Endothelial cell (in vitro differentiated cells): ENCODE data around the gene PYDC2. TPM values are rescaled to one million over a fixed set of nuclear protein-coding genes. Genes with fewer than 3 reads are reported as not detected.

Experiments
- DNase-seq: peaks from one replicate; pipeline ENCODE4 v3.0.0; 2021; ENCODE audit warnings: low spot score
- H3K27ac Mint-ChIP-seq: one replicate; pipeline ENCODE4 v1.8.0; 2021; ENCODE audit warnings: mixed read lengths, inconsistent platforms; ENCODE audit not compliant: unreplicated experiment
- H3K27me3 Mint-ChIP-seq: one replicate; pipeline ENCODE4 v1.8.0; 2021; ENCODE audit warnings: mild to moderate bottlenecking, moderate library complexity, mixed read lengths, inconsistent platforms; ENCODE audit not compliant: unreplicated experiment
- H3K36me3 Mint-ChIP-seq: one replicate; pipeline ENCODE4 v1.8.0; 2021; ENCODE audit warnings: mild to moderate bottlenecking, low read depth, mixed read lengths, inconsistent platforms; ENCODE audit not compliant: unreplicated experiment
- H3K4me1 Mint-ChIP-seq: one replicate; pipeline ENCODE4 v1.8.0; 2021; ENCODE audit warnings: mild to moderate bottlenecking, mixed read lengths, inconsistent platforms; ENCODE audit not compliant: unreplicated experiment
- H3K4me3 Mint-ChIP-seq: one replicate; pipeline ENCODE4 v1.8.0; 2021; ENCODE audit warnings: mild to moderate bottlenecking, mixed read lengths, inconsistent platforms; ENCODE audit not compliant: unreplicated experiment
- H3K9me3 Mint-ChIP-seq: one replicate; pipeline ENCODE4 v1.8.0; 2021; ENCODE audit warnings: mixed read lengths, inconsistent platforms; ENCODE audit not compliant: unreplicated experiment
- total RNA-seq: library from RNA; stranded (reverse); fragmentation: NEBNext Ultra II Directional; extraction: Animal tissue kit (Norgen Biotek cat#: 25700); gene quantifications from one replicate; pipeline ENCODE4 v1.2.1, GENCODE V29; 2021; ENCODE audit not compliant: unreplicated experiment
- TF ChIP-seq, protein P1 (sequence below): fragments of 200-600 bp; sonication (generic); IDR thresholded peaks from one replicate; pipeline ENCODE4 v1.5.0; 2021; ENCODE audit warnings: antibody characterized with exemption; ENCODE audit not compliant: unreplicated experiment

The PYDC2 gene
- total RNA-seq, 1 donor from 2014 or later = not detected

GRCh38 chr3:191435981-191436380 is 25.0 kb upstream of the PYDC2 start:
- TF ChIP-seq, protein P1, sequence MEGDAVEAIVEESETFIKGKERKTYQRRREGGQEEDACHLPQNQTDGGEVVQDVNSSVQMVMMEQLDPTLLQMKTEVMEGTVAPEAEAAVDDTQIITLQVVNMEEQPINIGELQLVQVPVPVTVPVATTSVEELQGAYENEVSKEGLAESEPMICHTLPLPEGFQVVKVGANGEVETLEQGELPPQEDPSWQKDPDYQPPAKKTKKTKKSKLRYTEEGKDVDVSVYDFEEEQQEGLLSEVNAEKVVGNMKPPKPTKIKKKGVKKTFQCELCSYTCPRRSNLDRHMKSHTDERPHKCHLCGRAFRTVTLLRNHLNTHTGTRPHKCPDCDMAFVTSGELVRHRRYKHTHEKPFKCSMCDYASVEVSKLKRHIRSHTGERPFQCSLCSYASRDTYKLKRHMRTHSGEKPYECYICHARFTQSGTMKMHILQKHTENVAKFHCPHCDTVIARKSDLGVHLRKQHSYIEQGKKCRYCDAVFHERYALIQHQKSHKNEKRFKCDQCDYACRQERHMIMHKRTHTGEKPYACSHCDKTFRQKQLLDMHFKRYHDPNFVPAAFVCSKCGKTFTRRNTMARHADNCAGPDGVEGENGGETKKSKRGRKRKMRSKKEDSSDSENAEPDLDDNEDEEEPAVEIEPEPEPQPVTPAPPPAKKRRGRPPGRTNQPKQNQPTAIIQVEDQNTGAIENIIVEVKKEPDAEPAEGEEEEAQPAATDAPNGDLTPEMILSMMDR = no peak
- Mint-ChIP-seq H3K4me3 (no peak overlapping the region), H3K27me3 (no peaks in the 10 kb centered on the region), H3K4me1 (no peaks in the 10 kb centered on the region), H3K36me3 (no peaks in the 10 kb centered on the region), H3K27ac (no peak overlapping the region), H3K9me3 (no peaks in the 10 kb centered on the region)
- DNase-seq = no peak

DNA sequence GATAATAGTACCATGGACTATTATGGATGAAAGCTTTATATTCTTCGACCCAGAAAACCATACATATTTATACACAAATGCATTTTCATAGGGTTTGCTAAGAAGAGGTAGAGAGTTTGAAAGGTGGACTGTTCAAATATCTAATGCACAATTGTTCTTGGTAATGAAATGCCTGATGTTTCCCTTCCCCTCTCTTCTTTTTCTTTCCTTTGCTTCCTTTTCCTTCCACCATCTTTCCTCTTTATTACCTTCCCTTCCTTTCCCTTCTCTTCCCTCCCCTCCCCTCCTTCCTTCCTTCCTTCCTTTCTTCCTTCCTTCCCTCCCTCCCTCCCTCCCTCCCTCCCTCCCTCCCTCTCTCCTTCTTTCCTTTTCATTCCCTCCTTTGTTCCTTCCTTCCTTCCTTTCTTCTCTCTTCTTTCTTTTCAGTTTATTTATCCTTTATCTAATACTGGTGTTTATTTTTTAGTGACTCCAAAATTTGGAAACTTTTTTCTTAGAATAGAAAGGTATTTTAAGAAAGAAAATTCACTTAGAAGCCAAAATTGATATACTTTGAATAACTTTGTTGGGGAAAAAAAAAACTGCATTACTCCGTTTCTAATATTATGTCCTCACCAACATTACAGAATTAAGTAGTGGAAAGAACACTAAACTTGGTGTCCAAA is 22.7 kb upstream of the PYDC2 start:
- Mint-ChIP-seq H3K36me3 (no peaks in the 10 kb centered on the region), H3K4me1 (peaks cover 10% of the 10 kb centered on the region), H3K27me3 (no peaks in the 10 kb centered on the region), H3K27ac (no peak overlapping the region), H3K9me3 (no peaks in the 10 kb centered on the region), H3K4me3 (no peak overlapping the region)
- DNase-seq = no peak
- TF ChIP-seq, protein P1 = no peak

- H3K36me3 Mint-ChIP-seq = no peaks in the 10 kb centered on the region
- DNase-seq = no peak
- no peak overlapping the region for H3K4me3 Mint-ChIP-seq
- H3K27me3 Mint-ChIP-seq = no peaks in the 10 kb centered on the region
- TF ChIP-seq, protein P1 = no peak
- no peaks in the 10 kb centered on the region for H3K9me3 Mint-ChIP-seq
- no peak overlapping the region for H3K27ac Mint-ChIP-seq
- peaks cover 10% of the 10 kb centered on the region for H3K4me1 Mint-ChIP-seq
Measured at GRCh38 chr3:191440532-191440931, 20.4 kb upstream of the PYDC2 start.

- Mint-ChIP-seq H3K36me3 (no peaks in the 10 kb centered on the region), H3K27ac (no peak overlapping the region), H3K9me3 (no peaks in the 10 kb centered on the region), H3K4me1 (peaks cover 10% of the 10 kb centered on the region), H3K4me3 (no peak overlapping the region), H3K27me3 (no peaks in the 10 kb centered on the region)
- TF ChIP-seq, protein P1 = no peak
- DNase-seq = no peak
Measured at GRCh38 chr3:191441687-191442086, 19.3 kb upstream of the PYDC2 start.

DNA sequence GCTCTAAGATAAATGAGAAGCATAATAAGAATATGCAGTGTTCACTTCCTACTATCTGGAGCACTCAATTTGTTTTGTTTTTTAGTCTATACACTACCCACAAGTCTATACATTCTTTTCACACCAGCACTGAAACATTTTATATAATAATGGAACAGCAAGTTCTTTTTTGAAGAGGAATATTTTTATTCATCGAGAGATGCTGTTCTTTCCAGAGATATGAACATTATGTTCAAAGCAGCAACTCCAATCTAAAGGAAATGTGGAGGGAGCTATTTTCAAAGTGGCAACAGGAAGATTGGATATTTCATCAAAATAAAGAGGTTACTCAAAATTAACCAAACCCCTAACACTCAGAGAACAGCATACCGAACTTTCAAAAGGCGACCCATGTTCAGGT is 16.4 kb upstream of the PYDC2 start:
- H3K4me1 Mint-ChIP-seq = peaks cover 10% of the 10 kb centered on the region
- no peaks in the 10 kb centered on the region for H3K36me3 Mint-ChIP-seq
- no peaks in the 10 kb centered on the region for H3K9me3 Mint-ChIP-seq
- TF ChIP-seq, protein P1 = no peak
- H3K4me3 Mint-ChIP-seq = no peak overlapping the region
- H3K27me3 Mint-ChIP-seq = no peaks in the 10 kb centered on the region
- H3K27ac Mint-ChIP-seq = no peak overlapping the region
- no peak for DNase-seq
